ENCODE data around the gene LRRFIP1.

LRRFIP1 gene

GRCh38 chr2:237623428-237624403 is 3.7 kb upstream of the LRRFIP1 start:
- DNase-seq = no peak

- no peak for DNase-seq
Measured at GRCh38 chr2:237624565-237624964, 2.8 kb upstream of the LRRFIP1 start.

- no peak for DNase-seq
Measured at GRCh38 chr2:237625216-237625705, 2.1 kb upstream of the LRRFIP1 start.

- peak; percentile 16 for DNase-seq
Measured at GRCh38 chr2:237625777-237626176, 1.6 kb upstream of the LRRFIP1 start.

GRCh38 chr2:237626813-237627440 is 460 bp upstream of the LRRFIP1 start:
- DNase-seq = no peak

- peak; percentile 14 for DNase-seq
Measured at GRCh38 chr2:237628247-237629187, 1.1 kb downstream of the LRRFIP1 start.

GRCh38 chr2:237629188-237629534 is 1.8 kb downstream of the LRRFIP1 start:
- no peak for DNase-seq

GRCh38 chr2:237629739-237630138 is 2.4 kb downstream of the LRRFIP1 start:
- DNase-seq = no peak

- DNase-seq = no peak
Measured at GRCh38 chr2:237630216-237631000, 3.0 kb downstream of the LRRFIP1 start.

GRCh38 chr2:237631007-237631785 is 3.8 kb downstream of the LRRFIP1 start:
- DNase-seq = no peak

GRCh38 chr2:237631801-237632585 is 4.6 kb downstream of the LRRFIP1 start:
- DNase-seq = no peak

- no peak for DNase-seq
Measured at GRCh38 chr2:237633061-237633561, 5.7 kb downstream of the LRRFIP1 start.

- no peak for DNase-seq
Measured at GRCh38 chr2:237636578-237636977, 9.2 kb downstream of the LRRFIP1 start.

- no peak for DNase-seq
Measured at GRCh38 chr2:237637429-237638135, 10.2 kb downstream of the LRRFIP1 start.

- no peak for DNase-seq
Measured at GRCh38 chr2:237638176-237638575, 10.8 kb downstream of the LRRFIP1 start.

GRCh38 chr2:237639052-237639835 is 11.9 kb downstream of the LRRFIP1 start:
- DNase-seq = no peak

GRCh38 chr2:237639836-237640220 is 12.4 kb downstream of the LRRFIP1 start:
- DNase-seq = no peak

GRCh38 chr2:237640493-237640998 is 13.2 kb downstream of the LRRFIP1 start:
- DNase-seq = no peak

All from NCI-H69 (cell line).